K562 (cell line): Measurements from ENCODE around the gene CD164. TPM values are rescaled to one million over a fixed set of nuclear protein-coding genes. Genes with fewer than 3 reads are reported as not detected.

ENCODE experiments used
- ATAC-seq: fragments of 200-7000 bp; cut with Tn5 transposase; 3 replicates; pipeline ENCODE4 v1.9.1; 2020; ENCODE audit warnings: moderate library complexity
- BruUV-seq: library from RNA; stranded (reverse); fragments of 400-500 nt; replicated peaks from 2 replicates; lab custom pipeline; 2021; lab: Mats Ljungman, UMichigan
- CTCF ChIA-PET: fragments of 300-600 bp; formaldehyde crosslinking; extraction: SDS; loops from one replicate; lab custom pipeline; 2021; ENCODE audit warnings: low intra/inter-chr PET ratio; lab: Yijun Ruan, JAX
- POLR2A ChIA-PET: fragments of 300-600, 350-650 bp; sonication (Branson Sonifier 250); formaldehyde crosslinking; extraction: SDS; loops from one replicate; lab custom pipeline; 2021; ENCODE audit warnings: antibody characterized with exemption, inconsistent platforms; lab: Yijun Ruan, JAX
- DNase-seq, 4 experiments: peaks; one replicate each; pipeline versions ENCODE4 v3.0.0 to v3.0.0-alpha.2; 2011 to 2018; ENCODE audit warnings: low spot score in 3 of 4, mixed read lengths in 3 of 4; ENCODE audit errors: extremely low read depth in 1 of 4
- FAIRE-seq: peaks from 2 replicates; lab custom pipeline; 2011; peaks lifted over from hg19 to GRCh38; lab: Jason Lieb, UNC
- H2AFZ ChIP-seq: 2 replicates; pipeline ENCODE4 v1.6.0; 2011; ENCODE audit warnings: low read depth, low read length, control low read depth, inconsistent platforms
- H3K27ac ChIP-seq: fragments of 200-600 bp; 3 replicates; pipeline ENCODE4 v1.8.0; 2011; ENCODE audit warnings: low read depth, mild to moderate bottlenecking, control low read depth, inconsistent platforms, low read length, moderate library complexity, mixed read lengths; ENCODE audit errors: extremely low read depth
- H3K27me3 ChIP-seq, 2 experiments: fragments of 300-600 bp in 1 of 2; 2 replicates in 1 of 2; 3 replicates in 1 of 2; pipeline versions ENCODE4 v1.6.0 to v1.8.0; 2011; ENCODE audit warnings: inconsistent platforms in 2 of 2, low read length in 2 of 2, mild to moderate bottlenecking in 1 of 2, mixed read lengths in 1 of 2, moderate library complexity in 1 of 2; ENCODE audit not compliant: control insufficient read depth in 2 of 2, insufficient read depth in 2 of 2
- H3K36me3 ChIP-seq: fragments of 300-600 bp; 3 replicates; pipeline ENCODE4 v1.8.0; 2011; ENCODE audit warnings: mild to moderate bottlenecking, low read length, inconsistent platforms; ENCODE audit not compliant: control insufficient read depth, insufficient read depth
- H3K4me1 ChIP-seq, 2 experiments: fragments of 200-600 bp in 1 of 2; replicated peaks in 1 of 2; 2 replicates in 1 of 2; 3 replicates in 1 of 2; pipeline versions ENCODE4 v1.5.1 to v1.8.0; 2011; ENCODE audit warnings: inconsistent platforms in 2 of 2, low read length in 2 of 2, mild to moderate bottlenecking in 1 of 2, mixed read lengths in 1 of 2, moderate library complexity in 1 of 2; ENCODE audit not compliant: control insufficient read depth in 2 of 2, insufficient read depth in 2 of 2
- H3K4me2 ChIP-seq: 2 replicates; pipeline ENCODE4 v1.6.1; 2011; ENCODE audit warnings: low read length, control low read depth, inconsistent platforms, mixed read lengths; ENCODE audit not compliant: insufficient read depth
- H3K4me3 ChIP-seq: fragments of 200-600 bp; sonication (generic), shearing (Covaris generic); 2 replicates; pipeline ENCODE4 v1.5.1; 2016; ENCODE audit warnings: control low read depth, inconsistent platforms
- H3K79me2 ChIP-seq: fragments of 200-600 bp; 3 replicates; pipeline ENCODE4 v1.8.0; 2011; ENCODE audit warnings: low read length, inconsistent platforms; ENCODE audit not compliant: control insufficient read depth, insufficient read depth
- H3K9ac ChIP-seq, 2 experiments: 2 replicates each; pipeline versions ENCODE4 v1.6.0 to v1.6.1; 2011; ENCODE audit warnings: low read depth in 2 of 2, low read length in 2 of 2, control low read depth in 1 of 2, inconsistent platforms in 1 of 2, mild to moderate bottlenecking in 1 of 2, mixed read lengths in 1 of 2; ENCODE audit not compliant: insufficient read depth in 1 of 2
- H3K9me1 ChIP-seq: one replicate; pipeline ENCODE4 v1.6.0; 2011; ENCODE audit warnings: inconsistent platforms, mild to moderate bottlenecking, low read length, moderate library complexity; ENCODE audit not compliant: control insufficient read depth, insufficient read depth
- H3K9me3 ChIP-seq: replicated peaks from 2 replicates; pipeline ENCODE4 v1.5.1; 2011; ENCODE audit warnings: low read depth, low read length, inconsistent platforms; ENCODE audit not compliant: control insufficient read depth, insufficient read depth
- H4K20me1 ChIP-seq: replicated peaks from 2 replicates; pipeline ENCODE4 v1.6.1; 2011; ENCODE audit warnings: low read length, inconsistent platforms, mixed read lengths; ENCODE audit not compliant: control insufficient read depth, insufficient read depth
- ATF3 ChIP-seq, 2 experiments: fragments of 450-650 bp in 1 of 2; sonication (generic) in 1 of 2; formaldehyde crosslinking in 1 of 2; IDR thresholded peaks in 1 of 2; conservative IDR thresholded peaks in 1 of 2; 2 replicates each; pipeline versions ENCODE4 v1.6.1 to v1.8.1; 2016 to 2023; ENCODE audit warnings: mild to moderate bottlenecking in 2 of 2, moderate library complexity in 2 of 2, inconsistent platforms in 1 of 2, missing genetic modification reagents in 1 of 2
- CBX1 ChIP-seq: sonication (generic); IDR thresholded peaks from 2 replicates; pipeline ENCODE4 v1.6.1; 2016; ENCODE audit warnings: antibody characterized with exemption, low read depth, mild to moderate bottlenecking
- FOSL1 ChIP-seq: fragments of 200-800 bp; sonication (Bioruptor generic); conservative IDR thresholded peaks from 2 replicates; pipeline ENCODE4 v1.6.1; 2016; ENCODE audit warnings: missing genetic modification characterization, missing compliant biosample characterization
- JUND ChIP-seq, 2 experiments: IDR thresholded peaks; 2 replicates in 1 of 2; 3 replicates in 1 of 2; pipeline ENCODE4 v1.6.1; 2011; ENCODE audit warnings: borderline replicate concordance in 2 of 2, low read depth in 2 of 2, low read length in 2 of 2, improper control_type of control experiment in 1 of 2, missing biosample characterization in 1 of 2, missing genetic modification characterization in 1 of 2, missing genetic modification reagents in 1 of 2
- MEIS2 ChIP-seq: fragments of 450-650 bp; IDR thresholded peaks from 2 replicates; pipeline ENCODE4 v1.6.1; 2014; ENCODE audit warnings: mild to moderate bottlenecking; ENCODE audit not compliant: partially characterized antibody
- TEAD4 ChIP-seq, 2 experiments: sonication (generic) in 1 of 2; formaldehyde crosslinking in 1 of 2; IDR thresholded peaks; 2 replicates each; pipeline versions ENCODE4 v1.6.1 to v1.8.0; 2012 to 2022; ENCODE audit warnings: borderline replicate concordance in 1 of 2, inconsistent platforms in 1 of 2, low read length in 1 of 2, mild to moderate bottlenecking in 1 of 2, missing genetic modification reagents in 1 of 2
- ZNF175 ChIP-seq: fragments of 200-800 bp; sonication (Bioruptor generic); IDR thresholded peaks from 2 replicates; pipeline ENCODE4 v1.6.1; 2016; ENCODE audit warnings: low read depth, mild to moderate bottlenecking, missing genetic modification characterization, missing compliant biosample characterization
- WGBS: fragments of 100-300 bp; shearing (Covaris generic); methylation state at CpG from one replicate; pipeline ENCODE4 v1.1.6; 2016; ENCODE audit warnings: low coverage, mixed read lengths; ENCODE audit not compliant: insufficient coverage; ENCODE audit errors: missing lambda C conversion rate; 5-methylcytosine and 5-hydroxymethylcytosine counted together
- in situ Hi-C: fragments of 300-500 bp; cut with MboI; formaldehyde crosslinking; loops from 4 replicates; pipeline ENCODE4 v1.15.0; 2018; ENCODE audit warnings: inconsistent platforms, mixed read lengths
- intact Hi-C: fragments of 100-400 bp; cut with micrococcal nuclease; formaldehyde crosslinking; loops from 2 replicates; pipeline ENCODE4 v1.14.2; 2022
- polyA plus RNA-seq, 8 experiments: library from polyadenylated mRNA; depleted of rRNA in 4 of 8; stranded (reverse) in 5 of 8; unstranded in 3 of 8; fragments of >200 nt; fragmentation: Nextera tagmentation in 2 of 8; fragmentation: Illumina TruSeq in 1 of 8; extraction: Ambion mirVana in 2 of 8; extraction: Trizol in 1 of 8; gene quantifications; 2 replicates each; pipeline versions ENCODE4 v1.2.1 to v1.2.3, GENCODE V29; 2011 to 2014; ENCODE audit warnings: inconsistent platforms in 1 of 8, missing spikeins in 1 of 8
- total RNA-seq, 7 experiments: library from RNA; depleted of rRNA in 6 of 7; stranded (reverse); fragments of >200 nt in 6 of 7; fragmentation: Illumina TruSeq in 2 of 7; extraction: Trizol in 2 of 7; gene quantifications; 2 replicates each; pipeline versions ENCODE4 v1.2.1 to v1.2.3, GENCODE V29; 2011 to 2021; ENCODE audit warnings: low replicate concordance in 1 of 7
- TF ChIP-seq, protein P1 (sequence below): fragments of 450-650 bp; IDR thresholded peaks from 2 replicates; pipeline ENCODE4 v1.6.1; 2016
- TF ChIP-seq, protein P2 (sequence below), 2 experiments: fragments of 450-650 bp; formaldehyde crosslinking in 1 of 2; IDR thresholded peaks; 2 replicates each; pipeline versions ENCODE4 v1.4.0 to v1.6.1; 2014 to 2020; ENCODE audit warnings: mild to moderate bottlenecking in 2 of 2, borderline replicate concordance in 1 of 2, low read depth in 1 of 2

Gene CD164
- total and polyA plus RNA-seq, 9 of the 15 experiments (the other 6 are each of a cell fraction or from before 2014, with no cell fraction given) = 79.5 to 317 (median 165) TPM

DNA sequence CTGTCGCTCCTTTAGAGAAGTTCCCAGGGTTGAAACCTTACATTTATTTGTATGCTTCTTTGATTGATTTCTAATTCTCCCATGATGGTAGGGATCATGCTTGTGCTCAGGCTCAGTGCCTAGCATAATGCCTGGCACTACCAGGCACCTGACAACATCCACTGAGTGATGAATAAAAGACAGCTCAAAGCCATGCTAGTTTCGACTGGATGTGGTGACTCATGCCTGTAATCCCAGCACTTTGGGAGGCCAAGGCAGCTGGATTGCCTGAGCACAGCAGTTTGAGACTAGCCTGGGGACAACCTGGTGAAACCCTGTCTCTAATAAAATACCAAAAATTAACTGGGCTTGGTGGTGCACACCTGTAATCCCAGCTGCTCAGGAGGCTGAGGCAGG lies 11.6 kb upstream of the CD164 start:
- H2AFZ ChIP-seq = no peak overlapping the region
- no peaks in the 10 kb centered on the region; a peak in 1 of 5 replicates for H3K27me3 ChIP-seq
- intact Hi-C loops (loop anchor here (10.0 kb wide), 1 partner anchor 479 kb away; no protein-coding TSS in a partner anchor), in situ Hi-C loops (no loop called here)
- POLR2A ChIA-PET = interaction anchor here (0.7 to 2.2 kb wide), 3 partner anchors 9 to 345 kb away, joined by 3 to 7 read pairs (median 3); partner anchors contain the start of gene CD164
- no peak overlapping the region for H3K4me2 ChIP-seq
- CTCF ChIA-PET = no interaction called here
- no peak for FAIRE-seq
- ATAC-seq = 0 out of 3 replicates have a peak, but pooled peaks have one; percentile 19
- H3K9me1 ChIP-seq = no peaks in the 10 kb centered on the region
- H3K4me3 ChIP-seq = no peak overlapping the region
- DNase-seq = no peak
- H3K9ac ChIP-seq = no peak overlapping the region
- H3K36me3 ChIP-seq = no peaks in the 10 kb centered on the region
- H4K20me1 ChIP-seq = no peaks in the 10 kb centered on the region
- H3K9me3 ChIP-seq = no peaks in the 10 kb centered on the region
- no peaks in the 10 kb centered on the region for H3K79me2 ChIP-seq
- peaks cover 0 to 11% of the 10 kb centered on the region in 2 experiments; a peak in 4 of 5 replicates for H3K4me1 ChIP-seq
- BruUV-seq = no TSS peak
- 27% methylated on average over 2 of the region's 2 CpGs for WGBS
- H3K27ac ChIP-seq = no peak overlapping the region
- TF ChIP-seq CBX1 = no peak
- TF ChIP-seq, protein P1, sequence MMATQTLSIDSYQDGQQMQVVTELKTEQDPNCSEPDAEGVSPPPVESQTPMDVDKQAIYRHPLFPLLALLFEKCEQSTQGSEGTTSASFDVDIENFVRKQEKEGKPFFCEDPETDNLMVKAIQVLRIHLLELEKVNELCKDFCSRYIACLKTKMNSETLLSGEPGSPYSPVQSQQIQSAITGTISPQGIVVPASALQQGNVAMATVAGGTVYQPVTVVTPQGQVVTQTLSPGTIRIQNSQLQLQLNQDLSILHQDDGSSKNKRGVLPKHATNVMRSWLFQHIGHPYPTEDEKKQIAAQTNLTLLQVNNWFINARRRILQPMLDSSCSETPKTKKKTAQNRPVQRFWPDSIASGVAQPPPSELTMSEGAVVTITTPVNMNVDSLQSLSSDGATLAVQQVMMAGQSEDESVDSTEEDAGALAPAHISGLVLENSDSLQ = 0 out of 2 replicates have a peak, but pooled peaks have one; percentile 16
- TF ChIP-seq ZNF175 = 0 out of 2 replicates have a peak, but pooled peaks have one; percentile 35
- peak; percentile 27 for TF ChIP-seq MEIS2
- TF ChIP-seq TEAD4 (IDR thresholded peaks at IDR 0.05; ENCODE audit: low read length) = no peak
- no peak for TF ChIP-seq TEAD4 (CRISPR knock-in tag; IDR thresholded peaks at IDR 0.05; ENCODE audit: borderline replicate concordance)
- TF ChIP-seq, protein P2, sequence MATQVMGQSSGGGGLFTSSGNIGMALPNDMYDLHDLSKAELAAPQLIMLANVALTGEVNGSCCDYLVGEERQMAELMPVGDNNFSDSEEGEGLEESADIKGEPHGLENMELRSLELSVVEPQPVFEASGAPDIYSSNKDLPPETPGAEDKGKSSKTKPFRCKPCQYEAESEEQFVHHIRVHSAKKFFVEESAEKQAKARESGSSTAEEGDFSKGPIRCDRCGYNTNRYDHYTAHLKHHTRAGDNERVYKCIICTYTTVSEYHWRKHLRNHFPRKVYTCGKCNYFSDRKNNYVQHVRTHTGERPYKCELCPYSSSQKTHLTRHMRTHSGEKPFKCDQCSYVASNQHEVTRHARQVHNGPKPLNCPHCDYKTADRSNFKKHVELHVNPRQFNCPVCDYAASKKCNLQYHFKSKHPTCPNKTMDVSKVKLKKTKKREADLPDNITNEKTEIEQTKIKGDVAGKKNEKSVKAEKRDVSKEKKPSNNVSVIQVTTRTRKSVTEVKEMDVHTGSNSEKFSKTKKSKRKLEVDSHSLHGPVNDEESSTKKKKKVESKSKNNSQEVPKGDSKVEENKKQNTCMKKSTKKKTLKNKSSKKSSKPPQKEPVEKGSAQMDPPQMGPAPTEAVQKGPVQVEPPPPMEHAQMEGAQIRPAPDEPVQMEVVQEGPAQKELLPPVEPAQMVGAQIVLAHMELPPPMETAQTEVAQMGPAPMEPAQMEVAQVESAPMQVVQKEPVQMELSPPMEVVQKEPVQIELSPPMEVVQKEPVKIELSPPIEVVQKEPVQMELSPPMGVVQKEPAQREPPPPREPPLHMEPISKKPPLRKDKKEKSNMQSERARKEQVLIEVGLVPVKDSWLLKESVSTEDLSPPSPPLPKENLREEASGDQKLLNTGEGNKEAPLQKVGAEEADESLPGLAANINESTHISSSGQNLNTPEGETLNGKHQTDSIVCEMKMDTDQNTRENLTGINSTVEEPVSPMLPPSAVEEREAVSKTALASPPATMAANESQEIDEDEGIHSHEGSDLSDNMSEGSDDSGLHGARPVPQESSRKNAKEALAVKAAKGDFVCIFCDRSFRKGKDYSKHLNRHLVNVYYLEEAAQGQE (IDR thresholded peaks at IDR 0.05; ENCODE audit: borderline replicate concordance) = peak; percentile 82
- TF ChIP-seq, protein P2 (CRISPR knock-in tag; IDR thresholded peaks at IDR 0.05; ENCODE audit: low read depth) = no peak
- peak; percentile 77 for TF ChIP-seq ATF3 (IDR thresholded peaks at IDR 0.05)
- TF ChIP-seq ATF3 (CRISPR knock-in tag; conservative IDR thresholded peaks at IDR 0.05) = no peak
- TF ChIP-seq FOSL1 = peak; percentile 64
- TF ChIP-seq JUND (IDR thresholded peaks at IDR 0.05; ENCODE audit: borderline replicate concordance, low read depth, low read length) = peak; percentile 76
- peak; percentile 49; the same call in 1 of the 3 replicates for TF ChIP-seq JUND (tag; IDR thresholded peaks at IDR 0.05; ENCODE audit: borderline replicate concordance, low read depth, low read length)
